Adrenal gland (tissue), 12 donors: ENCODE results near the gene PVALEF. TPM values are rescaled to one million over a fixed set of nuclear protein-coding genes. Genes with fewer than 3 reads are reported as not detected.
A peak's percentile ranks its signal among the peaks of the same experiment; 100 is the strongest.

Experiments
- DNase-seq, 7 donors: peaks; one replicate each; pipeline ENCODE4 v3.0.0-alpha.2; 2019 to 2020
- H3K27ac ChIP-seq, 5 donors: fragments of 200-600 bp; sonication (generic) in 4 of 5; 1 replicate in 3 of 5; 2 replicates in 2 of 5; pipeline versions ENCODE4 v1.5.1 to v1.8.0; 2016 to 2020; ENCODE audit warnings: mild to moderate bottlenecking in 1 of 5
- H3K27me3 ChIP-seq: fragments of 200-600 bp; 2 replicates; pipeline ENCODE4 v1.8.0; 2021
- H3K36me3 ChIP-seq, 2 donors: fragments of 200-600 bp; replicated peaks in 1 of 2; 1 replicate in 1 of 2; 2 replicates in 1 of 2; pipeline versions ENCODE4 v1.5.1 to v1.8.0; 2018 to 2022
- H3K4me1 ChIP-seq, 2 donors: fragments of 200-600 bp; replicated peaks in 1 of 2; 1 replicate in 1 of 2; 2 replicates in 1 of 2; pipeline versions ENCODE4 v1.5.1 to v1.8.0; 2018 to 2021
- H3K4me3 ChIP-seq, 4 donors: fragments of 200-600 bp; sonication (generic) in 3 of 4; one replicate each; pipeline ENCODE4 v1.5.1; 2016 to 2018
- H3K9me3 ChIP-seq, 3 donors: fragments of 200-600 bp; sonication (generic) in 1 of 3; replicated peaks in 1 of 3; 1 replicate in 2 of 3; 2 replicates in 1 of 3; pipeline versions ENCODE4 v1.5.1 to v1.8.0; 2016 to 2021
- CTCF ChIP-seq, 6 experiments: fragments of 450-650 bp in 4 of 6; fragments of 200-600 bp in 2 of 6; sonication (generic) in 1 of 6; IDR thresholded peaks; 1 replicate in 5 of 6; 2 replicates in 1 of 6; pipeline versions ENCODE4 v1.5.1 to v1.8.0; 2016 to 2021; ENCODE audit warnings: antibody characterized with exemption in 6 of 6, mild to moderate bottlenecking in 2 of 6, moderate library complexity in 1 of 6
- POLR2A ChIP-seq, 2 donors: fragments of 450-650 bp; IDR thresholded peaks; one replicate each; pipeline ENCODE4 v1.6.1; 2017; ENCODE audit warnings: antibody characterized with exemption in 2 of 2, mild to moderate bottlenecking in 2 of 2, moderate library complexity in 1 of 2
- WGBS, 4 donors: extraction: QIAGEN DNeasy Blood & Tissue Kit in 2 of 4; methylation state at CpG; one replicate each; pipeline versions ENCODE4 v1.1.5 to v1.1.7; 2013 to 2017; 5-methylcytosine and 5-hydroxymethylcytosine counted together
- intact Hi-C, 2 donors: fragments of 100-400 bp; cut with DNase I; formaldehyde crosslinking; loops; one replicate each; pipeline versions ENCODE4 v1.14.1 to v1.15.0; 2022 to 2023
- polyA plus RNA-seq, 3 donors: library from polyadenylated mRNA; stranded (reverse); fragments of 200-250 nt in 2 of 3; fragments of 350-450 nt in 1 of 3; fragmentation: Illumina TruSeq in 1 of 3; extraction: RNeasy Lipid Tissue Mini Kit (QIAGEN cat#74804) in 1 of 3; gene quantifications; one replicate each; pipeline ENCODE4 v1.2.3, GENCODE V29; 2013 to 2014
- total RNA-seq, 9 donors: library from RNA; depleted of rRNA in 4 of 9; stranded (reverse); fragments of >200 nt in 4 of 9; fragments of 120-200 nt in 1 of 9; fragmentation: NEBNext Ultra II Directional in 1 of 9; extraction: Animal tissue kit (Norgen Biotek cat#: 25700) in 1 of 9; gene quantifications; one replicate each; pipeline versions ENCODE4 v1.1.0 to v1.2.4, GENCODE V29; 2013 to 2023
- donor health status: healthy with polysubstance abuse.
- donor health status: Bipolar disorder and iron deficiency.
- donor health status: DM: yes; HTN: yes; CAD: no.
- donor health status: DM: no; HTN: no; CAD: no.
- donor health status: DM: no; HTN: no; CAD: no.
- donor health status: DM: yes; HTN: yes; CAD: no.

The PVALEF gene
- total and polyA plus RNA-seq, 12 donors = not detected

- no peak for DNase-seq
- Histone ChIP-seq H3K4me3 (no peak overlapping the region), H3K9me3 (no peaks in the 10 kb centered on the region), H3K36me3 (no peaks in the 10 kb centered on the region), H3K27me3 (no peaks in the 10 kb centered on the region), H3K4me1 (no peaks in the 10 kb centered on the region), H3K27ac (no peak overlapping the region)
- intact Hi-C loops = no loop called here
- WGBS, 4 donors = 78 to 90% (median 86%) methylated on average over 14 to 22 of the region's 22 CpGs
- TF ChIP-seq CTCF (IDR thresholded peaks at IDR 0.05) (no peak), POLR2A (IDR thresholded peaks at IDR 0.05) (no peak)
Measured at GRCh38 chr17:81132770-81133723, 32.3 kb upstream of the PVALEF start.

- no peak for DNase-seq
- 81 to 91% (median 84%) methylated on average over 21 to 28 of the region's 28 CpGs for WGBS, 4 donors
- Histone ChIP-seq H3K27ac (no peak overlapping the region), H3K36me3 (no peaks in the 10 kb centered on the region), H3K9me3 (no peaks in the 10 kb centered on the region), H3K27me3 (no peaks in the 10 kb centered on the region), H3K4me3 (no peak overlapping the region), H3K4me1 (no peaks in the 10 kb centered on the region)
- intact Hi-C loops = no loop called here
- TF ChIP-seq POLR2A (IDR thresholded peaks at IDR 0.05) (no peak), CTCF (IDR thresholded peaks at IDR 0.05) (no peak)
Measured at GRCh38 chr17:81134064-81134781, 31.1 kb upstream of the PVALEF start.

- no peak overlapping the region for H3K4me3 ChIP-seq
- intact Hi-C loops = no loop called here
- no peaks in the 10 kb centered on the region for H3K4me1 ChIP-seq
- no peaks in the 10 kb centered on the region for H3K9me3 ChIP-seq
- WGBS, 4 donors = 73 to 91% (median 76%) methylated on average over 21 to 28 of the region's 28 CpGs
- H3K27me3 ChIP-seq = no peaks in the 10 kb centered on the region
- H3K36me3 ChIP-seq = no peaks in the 10 kb centered on the region
- no peak overlapping the region for H3K27ac ChIP-seq
- TF ChIP-seq CTCF (IDR thresholded peaks at IDR 0.05) (no peak), POLR2A (IDR thresholded peaks at IDR 0.05) (no peak)
- DNase-seq = peak in 1 of 7 donors; percentile 85
Measured at GRCh38 chr17:81135505-81136278, 29.6 kb upstream of the PVALEF start.

- intact Hi-C loops = no loop called here
Measured at GRCh38 chr17:81136366-81136765, 28.9 kb upstream of the PVALEF start.

More at GRCh38 chr17:81136366-81136765, 28.9 kb upstream of the PVALEF start:
- H3K4me1 ChIP-seq = no peaks in the 10 kb centered on the region
- WGBS, 4 donors = 80 to 100% (median 91%) methylated on average over 1 to 8 of the region's 8 CpGs
- no peaks in the 10 kb centered on the region for H3K27me3 ChIP-seq
- DNase-seq = no peak
- H3K9me3 ChIP-seq = no peaks in the 10 kb centered on the region
- TF ChIP-seq POLR2A (IDR thresholded peaks at IDR 0.05) = no peak
- no peak for TF ChIP-seq CTCF (IDR thresholded peaks at IDR 0.05)
- H3K4me3 ChIP-seq = no peak overlapping the region
- H3K27ac ChIP-seq = no peak overlapping the region
- H3K36me3 ChIP-seq = no peaks in the 10 kb centered on the region
